AG09319 (cell line): ENCODE data around the gene TBX1.

Experiments used
- DNase-seq: peaks from one replicate; pipeline ENCODE4 v3.0.0-alpha.2; 2010; ENCODE audit warnings: low read depth; ENCODE audit errors: extremely low read depth
- CTCF ChIP-seq: IDR thresholded peaks from 2 replicates; pipeline ENCODE4 v1.5.1; 2011; ENCODE audit warnings: low read depth, mild to moderate bottlenecking, inconsistent platforms, low read length, moderate library complexity

The TBX1 gene

DNA sequence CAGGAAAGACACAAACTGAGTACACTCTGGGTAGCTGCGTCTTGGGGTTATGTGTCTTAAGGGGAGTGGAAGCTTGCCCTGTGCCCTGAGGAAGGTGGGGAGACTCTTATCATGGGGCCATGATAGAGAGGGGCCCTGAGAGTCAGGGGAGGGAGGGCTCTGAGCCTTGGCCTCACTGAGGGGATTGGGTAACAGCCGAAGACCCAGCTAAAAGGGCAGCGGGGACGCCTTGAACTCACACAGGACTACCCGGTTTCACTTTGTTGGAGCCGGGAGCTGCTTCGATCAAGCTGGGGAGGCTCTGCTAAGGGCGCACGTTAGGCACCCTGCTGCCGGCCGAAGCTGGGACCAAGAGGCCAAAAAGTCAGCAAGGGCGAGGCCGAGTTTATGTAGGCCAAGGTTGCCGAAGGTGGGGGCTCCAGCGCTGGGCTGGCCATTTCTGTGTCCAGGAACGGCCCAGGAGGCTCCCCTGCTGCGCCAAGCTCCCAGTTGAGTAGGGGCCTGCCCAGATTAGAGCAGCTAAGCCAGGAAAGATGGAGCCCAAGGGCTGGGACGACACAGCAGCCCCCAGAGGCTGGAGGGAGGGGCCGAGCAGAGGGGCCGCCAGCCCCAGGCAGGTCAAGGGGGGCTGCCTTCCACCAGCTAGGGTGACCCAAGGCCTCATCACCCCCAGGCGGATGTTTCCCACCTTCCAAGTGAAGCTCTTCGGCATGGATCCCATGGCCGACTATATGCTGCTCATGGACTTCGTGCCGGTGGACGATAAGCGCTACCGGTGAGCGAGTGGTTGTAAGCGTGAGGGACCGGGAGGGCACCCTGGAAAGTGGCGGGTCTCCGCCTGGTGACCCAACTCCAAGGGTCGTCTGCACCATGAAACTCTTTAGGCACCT lies 2.2 kb downstream of the TBX1 start:
- TF ChIP-seq CTCF, result no peak
- DNase-seq, result no peak

GRCh38 chr22:19763458-19764298 lies 3.1 kb downstream of the TBX1 start:
- no peak for DNase-seq
- no peak for TF ChIP-seq CTCF

DNA sequence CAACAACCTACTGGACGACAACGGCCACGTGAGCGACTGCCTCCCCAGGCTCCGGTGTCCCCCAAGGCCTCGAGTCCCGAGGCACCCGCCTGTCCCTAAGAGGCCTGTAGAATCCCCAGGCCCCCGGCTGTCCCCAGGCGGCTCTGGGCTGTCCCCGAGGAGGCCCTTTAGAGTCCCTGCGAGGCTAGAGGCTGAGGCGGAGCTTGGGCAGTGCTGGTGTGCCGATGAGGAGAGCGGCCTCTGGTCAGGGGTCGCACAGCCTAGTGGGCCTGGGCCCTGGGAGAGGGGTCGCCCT lies 3.7 kb downstream of the TBX1 start:
- no peak for TF ChIP-seq CTCF
- DNase-seq, result no peak

- DNase-seq, result no peak
- no peak for TF ChIP-seq CTCF
These were observed 4.3 kb downstream of the TBX1 start for GRCh38 chr22:19764636-19765476.

DNA sequence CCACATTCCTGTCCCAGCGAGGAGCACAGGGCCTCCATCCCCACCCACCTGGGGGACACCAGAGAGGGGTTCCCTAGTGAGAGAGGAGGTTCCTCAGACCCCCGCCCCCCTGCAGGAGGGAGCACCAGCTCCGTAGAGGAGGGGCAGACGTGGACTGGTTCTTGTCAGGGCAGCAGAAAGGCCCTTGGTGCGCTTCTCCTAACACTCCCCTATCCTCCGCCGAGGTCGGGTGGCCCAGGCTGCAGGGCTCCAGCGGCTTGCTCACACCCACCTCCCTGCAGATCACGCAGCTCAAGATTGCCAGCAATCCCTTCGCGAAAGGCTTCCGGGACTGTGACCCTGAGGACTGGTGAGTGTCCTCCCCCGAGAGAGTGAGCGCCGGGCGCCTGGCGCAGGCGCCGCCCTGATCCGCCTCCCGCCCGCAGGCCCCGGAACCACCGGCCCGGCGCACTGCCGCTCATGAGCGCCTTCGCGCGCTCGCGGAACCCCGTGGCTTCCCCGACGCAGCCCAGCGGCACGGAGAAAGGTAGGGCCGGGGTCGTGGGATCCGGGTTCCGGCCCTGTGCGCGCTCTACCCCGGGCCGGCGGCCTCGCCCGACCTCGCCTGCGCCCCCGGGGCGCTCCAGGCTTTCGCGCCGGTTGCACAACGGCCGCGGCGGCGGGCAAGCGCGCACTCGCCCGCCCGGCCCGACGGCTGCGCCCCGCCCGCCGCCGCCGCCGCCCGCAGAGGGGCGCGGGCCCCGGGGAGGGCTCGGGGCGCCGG lies 5.1 kb downstream of the TBX1 start:
- DNase-seq, result no peak
- no peak for TF ChIP-seq CTCF

DNA sequence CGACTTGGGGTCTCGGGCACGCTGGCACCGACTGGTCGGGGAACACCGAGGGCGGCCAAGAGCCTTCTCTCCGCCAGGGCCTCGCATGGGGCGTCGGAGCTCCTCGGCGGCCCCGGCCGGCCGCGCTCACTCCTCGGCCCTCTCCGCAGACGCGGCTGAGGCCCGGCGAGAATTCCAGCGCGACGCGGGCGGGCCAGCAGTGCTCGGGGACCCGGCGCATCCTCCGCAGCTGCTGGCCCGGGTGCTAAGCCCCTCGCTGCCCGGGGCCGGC lies 5.6 kb downstream of the TBX1 start:
- no peak for TF ChIP-seq CTCF
- no peak for DNase-seq
